ENCODE results near the gene RNASEH2B.

- TF ChIP-seq SUZ12 (IDR thresholded peaks at IDR 0.05; ENCODE audit: extremely low read depth, insufficient read depth, insufficient read length) (no peak), YY1 (IDR thresholded peaks at IDR 0.05; ENCODE audit: insufficient read depth, insufficient read length) (no peak), ZNF274 (IDR thresholded peaks at IDR 0.05; ENCODE audit: low read depth, low read length) (no peak)
These were observed 4.6 kb downstream of the RNASEH2B start for GRCh38 chr13:50914176-50914700.
